ENCODE measurements around the gene P3H2.

The P3H2 gene

GRCh38 chr3:189981668-189982067, 139.0 kb downstream of the P3H2 start (continued):
- TF ChIP-seq ZNF169 (tag by site-specific recombination; IDR thresholded peaks at IDR 0.05) = no peak
- no peak for TF ChIP-seq ZNF292 (tag by site-specific recombination; IDR thresholded peaks at IDR 0.05; ENCODE audit: borderline replicate concordance, low read depth)
- TF ChIP-seq ZNF510 (tag by site-specific recombination; IDR thresholded peaks at IDR 0.05; ENCODE audit: insufficient replicate concordance) = no peak
- TF ChIP-seq PBX3 (CRISPR knock-in tag; IDR thresholded peaks at IDR 0.05) = no peak
- TF ChIP-seq MEIS1 (CRISPR knock-in tag; IDR thresholded peaks at IDR 0.05; ENCODE audit: borderline replicate concordance) = no peak

- TF ChIP-seq ZNF211 (tag by site-specific recombination; IDR thresholded peaks at IDR 0.05; ENCODE audit: low read depth) = no peak
- no peak for TF ChIP-seq ZNF223 (tag by site-specific recombination; IDR thresholded peaks at IDR 0.05)
- no peak for TF ChIP-seq ZNF391 (tag by site-specific recombination; IDR thresholded peaks at IDR 0.05; ENCODE audit: borderline replicate concordance, low read depth)
- no peak for TF ChIP-seq ZNF560 (tag by site-specific recombination; IDR thresholded peaks at IDR 0.05; ENCODE audit: borderline replicate concordance)
- TF ChIP-seq ZNF561 (tag by site-specific recombination; IDR thresholded peaks at IDR 0.05; ENCODE audit: borderline replicate concordance) = no peak
- no peak for TF ChIP-seq ZBTB17 (tag by site-specific recombination; IDR thresholded peaks at IDR 0.05)
- TF ChIP-seq ZBTB26 (tag by site-specific recombination; optimal IDR thresholded peaks at IDR 0.05) = no peak
- no peak for TF ChIP-seq ZNF654 (tag by site-specific recombination; IDR thresholded peaks at IDR 0.05; ENCODE audit: low read depth)
- no peak for TF ChIP-seq ZNF596 (tag by site-specific recombination; IDR thresholded peaks at IDR 0.05)
- no peak for TF ChIP-seq ZNF114 (tag by site-specific recombination; IDR thresholded peaks at IDR 0.05)
- TF ChIP-seq ZNF394 (tag by site-specific recombination; IDR thresholded peaks at IDR 0.05; ENCODE audit: borderline replicate concordance) = no peak
- TF ChIP-seq ZNF146 (tag by site-specific recombination; IDR thresholded peaks at IDR 0.05) = no peak
- TF ChIP-seq ZNF366 (tag by site-specific recombination; conservative IDR thresholded peaks at IDR 0.05) = no peak
- no peak for TF ChIP-seq ZNF670 (tag by site-specific recombination; IDR thresholded peaks at IDR 0.05; ENCODE audit: low read depth)
- no peak for TF ChIP-seq ZNF23 (tag by site-specific recombination; IDR thresholded peaks at IDR 0.05; ENCODE audit: borderline replicate concordance)
- TF ChIP-seq HOXD13 (CRISPR knock-in tag; IDR thresholded peaks at IDR 0.05; ENCODE audit: borderline replicate concordance) = no peak
- no peak for TF ChIP-seq PRDM2 (tag by site-specific recombination; IDR thresholded peaks at IDR 0.05; ENCODE audit: borderline replicate concordance)
- no peak for TF ChIP-seq BCL11B (tag by site-specific recombination; IDR thresholded peaks at IDR 0.05; ENCODE audit: low read depth)
- TF ChIP-seq PRDM1 (tag by site-specific recombination; IDR thresholded peaks at IDR 0.05) = no peak
- no peak for TF ChIP-seq ZNF558 (tag by site-specific recombination; IDR thresholded peaks at IDR 0.05)
- no peaks in the 10 kb centered on the region for H3K36me3 ChIP-seq (ENCODE audit: control insufficient read depth in 2 of 2, insufficient read depth in 1 of 2, low read length in 2 of 2)
- ChIA-PET CTCF (interaction anchor here (0.6 kb wide), 1 partner anchor 852 kb away, joined by 3 read pairs; no protein-coding TSS in a partner anchor), POLR2A (no interaction called here)
- no peaks in the 10 kb centered on the region for H3K9me3 ChIP-seq (ENCODE audit: control insufficient read depth, insufficient read depth, low read depth, low read length)
- H3K4me1 ChIP-seq (ENCODE audit: control insufficient read depth, insufficient read depth, low read length) = no peaks in the 10 kb centered on the region
- H3K4me3 ChIP-seq (ENCODE audit: low read depth, low read length) = no peak overlapping the region
- no peak overlapping the region for H3K27ac ChIP-seq (ENCODE audit: extremely low read depth, low read depth, low read length)
Measured at GRCh38 chr3:189978753-189979152, 141.9 kb downstream of the P3H2 start.
